Nephron (organoid): ENCODE results near the gene DGKI.

Experiments
- H3K27ac Mint-ChIP-seq, 3 experiments: 2 replicates each; pipeline ENCODE4 v1.8.0; 2020; ENCODE audit warnings: mixed read lengths in 3 of 3, mild to moderate bottlenecking in 2 of 3, moderate library complexity in 1 of 3
- H3K27me3 Mint-ChIP-seq: 2 replicates; pipeline ENCODE4 v1.8.0; 2021; ENCODE audit warnings: low read depth, mild to moderate bottlenecking, moderate library complexity, mixed read lengths
- H3K36me3 Mint-ChIP-seq: 2 replicates; pipeline ENCODE4 v1.8.0; 2020; ENCODE audit warnings: low read depth, mixed read lengths
- H3K4me1 Mint-ChIP-seq: 2 replicates; pipeline ENCODE4 v1.8.0; 2020; ENCODE audit warnings: mixed read lengths
- H3K4me3 Mint-ChIP-seq, 3 experiments: 2 replicates each; pipeline ENCODE4 v1.8.0; 2020; ENCODE audit warnings: mild to moderate bottlenecking in 3 of 3, mixed read lengths in 3 of 3, moderate library complexity in 2 of 3
- H3K9me3 Mint-ChIP-seq: 2 replicates; pipeline ENCODE4 v1.8.0; 2020; ENCODE audit warnings: mixed read lengths
- CTCF ChIP-seq, 3 experiments: fragments of 200-600 bp; sonication (generic); IDR thresholded peaks; one replicate each; pipeline ENCODE4 v1.5.0; 2021; ENCODE audit warnings: antibody characterized with exemption in 3 of 3; ENCODE audit not compliant: unreplicated experiment in 3 of 3

DGKI gene

GRCh38 chr7:137488038-137488437, 358.7 kb downstream of the DGKI start:
- H3K4me1 Mint-ChIP-seq, result no peaks in the 10 kb centered on the region
- H3K9me3 Mint-ChIP-seq, result peaks cover 4% of the 10 kb centered on the region
- TF ChIP-seq CTCF (IDR thresholded peaks at IDR 0.05; ENCODE audit: unreplicated experiment in 3 of 3), result peak; percentile 22 to 38 (median 32)
- H3K4me3 Mint-ChIP-seq, result no peak overlapping the region
- H3K27me3 Mint-ChIP-seq, result no peaks in the 10 kb centered on the region
- H3K27ac Mint-ChIP-seq, result no peak overlapping the region
- H3K36me3 Mint-ChIP-seq, result no peaks in the 10 kb centered on the region

DNA sequence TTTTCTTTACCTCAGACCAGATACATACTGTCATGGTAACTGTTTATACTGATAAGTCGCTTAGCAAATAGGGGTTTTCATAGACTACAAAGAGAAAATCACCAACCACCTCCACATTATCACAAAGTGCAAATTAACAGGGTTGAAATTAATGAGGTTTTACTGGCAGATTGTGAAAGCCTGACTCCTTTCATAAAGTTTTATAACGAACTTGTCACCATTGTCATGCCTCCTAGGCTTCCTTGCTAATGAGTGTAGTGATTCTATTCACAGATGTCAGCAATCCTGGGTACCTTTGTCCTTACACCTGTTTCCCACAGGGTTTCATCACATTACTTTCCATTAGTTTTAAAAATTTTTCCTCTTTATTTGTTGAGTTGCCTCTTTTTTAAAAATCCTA, 361.0 kb downstream of the DGKI start:
- H3K4me1 Mint-ChIP-seq, result no peaks in the 10 kb centered on the region
- no peak for TF ChIP-seq CTCF (IDR thresholded peaks at IDR 0.05; ENCODE audit: unreplicated experiment in 3 of 3)
- H3K9me3 Mint-ChIP-seq, result no peaks in the 10 kb centered on the region
- H3K27me3 Mint-ChIP-seq, result no peaks in the 10 kb centered on the region
- H3K36me3 Mint-ChIP-seq, result no peaks in the 10 kb centered on the region
- H3K4me3 Mint-ChIP-seq, result no peak overlapping the region
- H3K27ac Mint-ChIP-seq, result no peak overlapping the region

- Mint-ChIP-seq H3K27me3 (no peaks in the 10 kb centered on the region), H3K36me3 (no peaks in the 10 kb centered on the region), H3K9me3 (no peaks in the 10 kb centered on the region), H3K4me3 (no peak overlapping the region), H3K4me1 (no peaks in the 10 kb centered on the region), H3K27ac (no peak overlapping the region)
- no peak for TF ChIP-seq CTCF (IDR thresholded peaks at IDR 0.05; ENCODE audit: unreplicated experiment in 3 of 3)
Observed at GRCh38 chr7:137484326-137484725, 362.4 kb downstream of the DGKI start.

DNA sequence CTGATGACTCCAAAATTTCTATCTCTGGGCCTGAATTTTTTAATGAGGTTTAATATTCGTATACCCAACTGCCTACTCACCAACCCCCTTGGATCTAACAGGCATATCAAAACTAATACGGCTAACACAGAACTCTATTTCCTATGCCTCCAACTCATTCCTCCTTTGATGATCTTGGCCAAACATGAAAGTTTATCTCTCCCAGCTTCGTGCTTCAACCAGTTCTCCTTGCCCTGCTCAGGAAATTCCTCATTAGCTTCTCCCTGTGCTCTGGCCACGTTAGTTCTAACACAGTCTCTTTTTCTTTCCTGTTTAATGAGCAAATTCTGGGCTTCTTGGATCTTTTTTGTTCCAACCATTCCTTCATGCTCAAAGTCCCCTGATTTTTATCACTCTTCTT, 364.3 kb downstream of the DGKI start:
- Mint-ChIP-seq H3K4me1 (no peaks in the 10 kb centered on the region), H3K9me3 (no peaks in the 10 kb centered on the region), H3K4me3 (no peak overlapping the region), H3K27me3 (no peaks in the 10 kb centered on the region), H3K27ac (no peak overlapping the region), H3K36me3 (no peaks in the 10 kb centered on the region)
- TF ChIP-seq CTCF (IDR thresholded peaks at IDR 0.05; ENCODE audit: unreplicated experiment in 3 of 3), result no peak

- H3K27ac Mint-ChIP-seq, result no peak overlapping the region
- no peaks in the 10 kb centered on the region for H3K27me3 Mint-ChIP-seq
- H3K4me1 Mint-ChIP-seq, result no peaks in the 10 kb centered on the region
- no peaks in the 10 kb centered on the region for H3K36me3 Mint-ChIP-seq
- no peaks in the 10 kb centered on the region for H3K9me3 Mint-ChIP-seq
- TF ChIP-seq CTCF (IDR thresholded peaks at IDR 0.05; ENCODE audit: unreplicated experiment in 3 of 3), result no peak
- no peak overlapping the region for H3K4me3 Mint-ChIP-seq
Observed at GRCh38 chr7:137480824-137481365, 365.9 kb downstream of the DGKI start.

DNA sequence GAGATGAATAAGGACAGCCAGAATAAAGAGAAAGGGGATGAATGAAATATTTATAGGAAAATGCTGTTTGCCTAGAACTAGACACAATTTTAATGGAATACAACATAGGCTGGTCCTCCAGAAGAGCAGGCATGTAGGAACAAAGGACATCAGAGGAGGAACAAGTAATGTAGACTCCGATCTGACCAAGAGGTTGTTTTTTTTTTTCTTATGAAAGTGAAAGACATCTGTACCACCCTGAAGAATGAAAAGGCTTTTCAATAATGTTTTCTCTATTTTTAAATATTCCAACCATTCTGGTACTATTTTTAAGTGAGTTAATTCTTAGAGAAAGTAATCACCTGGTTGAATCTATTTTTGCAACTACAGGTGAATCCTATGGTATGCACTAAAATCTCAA, 366.4 kb downstream of the DGKI start:
- Mint-ChIP-seq H3K27ac (no peak overlapping the region), H3K36me3 (no peaks in the 10 kb centered on the region), H3K4me3 (no peak overlapping the region), H3K9me3 (no peaks in the 10 kb centered on the region), H3K4me1 (no peaks in the 10 kb centered on the region), H3K27me3 (no peaks in the 10 kb centered on the region)
- no peak for TF ChIP-seq CTCF (IDR thresholded peaks at IDR 0.05; ENCODE audit: unreplicated experiment in 3 of 3)
